SK-N-SH (cell line): ENCODE measurements around the gene PSMD1. TPM values are rescaled to one million over a fixed set of nuclear protein-coding genes. Genes with fewer than 3 reads are reported as not detected.
"Not testable (repeated sequence)": the region's sequence is repeated elsewhere in the genome, so short reads cannot be mapped to it uniquely, and the experiment has no call there.

Experiments used
- CTCF ChIA-PET: fragments of 300-600, 350-600 bp; formaldehyde crosslinking; extraction: SDS; loops from one replicate; lab custom pipeline; 2021; lab: Yijun Ruan, JAX
- POLR2A ChIA-PET: fragments of 350-600 bp; sonication (Branson Sonifier 250); formaldehyde crosslinking; extraction: SDS; loops from one replicate; lab custom pipeline; 2020; ENCODE audit warnings: antibody characterized with exemption, inconsistent platforms; lab: Yijun Ruan, JAX
- DNase-seq: peaks from one replicate; pipeline ENCODE4 v3.0.0; 2012
- H2AFZ ChIP-seq: fragments of 200-600 bp; sonication (generic); 2 replicates; pipeline ENCODE4 v1.8.1; 2016; ENCODE audit warnings: antibody characterized with exemption, mild to moderate bottlenecking, low read depth
- H3F3A ChIP-seq: fragments of 200-600 bp; sonication (generic); replicated peaks from 2 replicates; pipeline ENCODE3; 2016; ENCODE audit warnings: antibody characterized with exemption, mild to moderate bottlenecking; ENCODE audit not compliant: insufficient read depth
- H3K27ac ChIP-seq, 2 experiments: fragments of 200-500 bp in 1 of 2; fragments of 200-600 bp in 1 of 2; sonication (Bioruptor generic) in 1 of 2; sonication (generic), shearing (Covaris generic) in 1 of 2; 2 replicates each; pipeline versions ENCODE4 v1.5.1 to v1.6.1; 2014 to 2016; ENCODE audit warnings: low read depth in 2 of 2, inconsistent platforms in 1 of 2, low read length in 1 of 2, mild to moderate bottlenecking in 1 of 2, mixed read lengths in 1 of 2
- H3K27me3 ChIP-seq: fragments of 200-600 bp; sonication (generic), shearing (Covaris generic); 2 replicates; pipeline ENCODE4 v1.6.1; 2016; ENCODE audit warnings: mixed run types; ENCODE audit not compliant: insufficient read depth
- H3K36me3 ChIP-seq, 2 experiments: fragments of 200-500 bp in 1 of 2; fragments of 200-600 bp in 1 of 2; sonication (Bioruptor generic) in 1 of 2; sonication (generic) in 1 of 2; replicated peaks in 1 of 2; 2 replicates each; pipeline versions ENCODE3 to v1.5.1; 2014 to 2016; ENCODE audit warnings: low read length in 1 of 2, mild to moderate bottlenecking in 1 of 2; ENCODE audit not compliant: insufficient read depth in 2 of 2, control insufficient read depth in 1 of 2
- H3K4me1 ChIP-seq, 2 experiments: fragments of 200-500 bp in 1 of 2; fragments of 200-600 bp in 1 of 2; sonication (Bioruptor generic) in 1 of 2; sonication (generic), shearing (Covaris generic) in 1 of 2; 2 replicates each; pipeline versions ENCODE4 v1.5.1 to v1.6.1; 2014 to 2016; ENCODE audit warnings: low read depth in 1 of 2, low read length in 1 of 2, mixed run types in 1 of 2; ENCODE audit not compliant: insufficient read depth in 2 of 2, control insufficient read depth in 1 of 2
- H3K4me2 ChIP-seq: fragments of 200-600 bp; sonication (generic), shearing (Covaris generic); 2 replicates; pipeline ENCODE4 v1.6.1; 2017; ENCODE audit warnings: mixed run types
- H3K4me3 ChIP-seq, 2 experiments: fragments of 200-500 bp in 1 of 2; fragments of 200-600 bp in 1 of 2; sonication (Bioruptor generic) in 1 of 2; sonication (generic), shearing (Covaris generic) in 1 of 2; 2 replicates each; pipeline versions ENCODE4 v1.5.1 to v1.8.1; 2014 to 2016; ENCODE audit warnings: low read depth in 2 of 2, inconsistent platforms in 1 of 2, low read length in 1 of 2, mild to moderate bottlenecking in 1 of 2, mixed read lengths in 1 of 2, moderate library complexity in 1 of 2
- H3K79me2 ChIP-seq: fragments of 200-600 bp; sonication (generic); 2 replicates; pipeline ENCODE4 v1.8.1; 2017; ENCODE audit warnings: mild to moderate bottlenecking; ENCODE audit not compliant: insufficient read depth
- H3K9ac ChIP-seq: fragments of 200-600 bp; sonication (generic); 2 replicates; pipeline ENCODE4 v1.6.1; 2017; ENCODE audit warnings: mixed run types
- H3K9me2 ChIP-seq: fragments of 200-600 bp; sonication (generic); 2 replicates; pipeline ENCODE4 v1.6.1; 2017; ENCODE audit warnings: mixed run types
- H3K9me3 ChIP-seq: fragments of 200-600 bp; sonication (generic); 2 replicates; pipeline ENCODE4 v1.6.1; 2017; ENCODE audit warnings: mixed run types, mild to moderate bottlenecking, moderate library complexity
- H4K20me1 ChIP-seq: fragments of 200-600 bp; sonication (generic); 2 replicates; pipeline ENCODE4 v1.6.1; 2017; ENCODE audit warnings: mild to moderate bottlenecking, mixed run types; ENCODE audit not compliant: insufficient read depth
- EP300 ChIP-seq, 2 experiments: IDR thresholded peaks; 2 replicates each; pipeline versions ENCODE4 v1.4.0 to v1.6.1; 2012; ENCODE audit warnings: borderline replicate concordance in 1 of 2, low read depth in 1 of 2, low read length in 1 of 2
- FOSL2 ChIP-seq: IDR thresholded peaks from 2 replicates; pipeline ENCODE4 v1.4.0; 2012; ENCODE audit warnings: low read depth, mild to moderate bottlenecking, moderate library complexity, borderline replicate concordance
- FOXM1 ChIP-seq: IDR thresholded peaks from 2 replicates; pipeline ENCODE4 v1.4.0; 2012; ENCODE audit warnings: low read depth, mild to moderate bottlenecking
- MAX ChIP-seq: IDR thresholded peaks from 2 replicates; pipeline ENCODE4 v1.4.0; 2012; ENCODE audit warnings: low read depth
- NRF1 ChIP-seq: IDR thresholded peaks from 2 replicates; pipeline ENCODE4 v1.6.1; 2012; ENCODE audit warnings: low read depth, mild to moderate bottlenecking, low read length
- REST ChIP-seq: IDR thresholded peaks from 2 replicates; pipeline ENCODE4 v1.6.1; 2012; ENCODE audit warnings: mild to moderate bottlenecking, low read depth, low read length, moderate library complexity
- RXRA ChIP-seq: IDR thresholded peaks from 2 replicates; pipeline ENCODE4 v1.4.0; 2012; ENCODE audit warnings: low read depth, mild to moderate bottlenecking, borderline replicate concordance
- ZBTB33 ChIP-seq: IDR thresholded peaks from 2 replicates; pipeline ENCODE4 v1.4.0; 2012; ENCODE audit warnings: low read depth, borderline replicate concordance
- WGBS: methylation state at CpG from one replicate; pipeline ENCODE4 v1.1.6; 2017; ENCODE audit warnings: low lambda C conversion rate; 5-methylcytosine and 5-hydroxymethylcytosine counted together
- polyA plus RNA-seq, 3 experiments: library from polyadenylated mRNA; depleted of rRNA; stranded (reverse); fragments of >200 nt; gene quantifications; 2 replicates each; pipeline ENCODE4 v1.2.3, GENCODE V29; 2012

Gene PSMD1
- polyA plus RNA-seq, 1 of the 3 experiments (the other 2 are of a cell fraction) = 92.3 TPM

GRCh38 chr2:231177156-231178025 lies 120.7 kb downstream of the PSMD1 start:
- 93% methylated on average over 11 of the region's 11 CpGs for WGBS
- no peak overlapping the region for H3K27ac ChIP-seq
- TF ChIP-seq EP300 (IDR thresholded peaks at IDR 0.05; ENCODE audit: borderline replicate concordance in 1 of 2, low read depth in 1 of 2, low read length in 1 of 2) (no peak), FOXM1 (no peak), MAX (no peak), FOSL2 (no peak), RXRA (no peak), NRF1 (no peak)
- TF ChIP-seq, all 33 proteins: peak for 0
- Histone ChIP-seq H3F3A (peaks cover 3% of the 10 kb centered on the region), H3K79me2 (no peaks in the 10 kb centered on the region), H3K36me3 (peaks cover 2 to 17% of the 10 kb centered on the region in 2 experiments), H3K27me3 (no peaks in the 10 kb centered on the region), H3K4me2 (no peak overlapping the region), H3K9me3 (no peaks in the 10 kb centered on the region), H3K4me3 (no peak overlapping the region), H3K4me1 (peaks cover 5 to 10% of the 10 kb centered on the region in 2 experiments), H3K9me2 (no peaks in the 10 kb centered on the region), H2AFZ (no peak overlapping the region), H3K9ac (no peak overlapping the region), H4K20me1 (no peaks in the 10 kb centered on the region)
- POLR2A ChIA-PET = no interaction called here
- CTCF ChIA-PET = no interaction called here
- no peak for DNase-seq

- H3K4me3 ChIP-seq, POLR2A ChIA-PET, H3K79me2 ChIP-seq, H3K9me2 ChIP-seq, H4K20me1 ChIP-seq, H3K4me2 ChIP-seq, H3K9me3 ChIP-seq, DNase-seq, H3F3A ChIP-seq, H3K27me3 ChIP-seq, H2AFZ ChIP-seq, H3K27ac ChIP-seq, H3K9ac ChIP-seq: not testable (repeated sequence)
- 94% methylated on average over 5 of the region's 5 CpGs for WGBS
- CTCF ChIA-PET = interaction anchor here (3.9 kb wide), 1 partner anchor 13 kb away, joined by 15 read pairs; no protein-coding TSS in a partner anchor
- peaks cover 0 to 10% of the 10 kb centered on the region in 2 experiments for H3K36me3 ChIP-seq
- peaks cover 5 to 12% of the 10 kb centered on the region in 2 experiments for H3K4me1 ChIP-seq
These were observed 122.1 kb downstream of the PSMD1 start for GRCh38 chr2:231178805-231179204.

GRCh38 chr2:231181860-231182512 lies 125.3 kb downstream of the PSMD1 start:
- peaks cover 5 to 14% of the 10 kb centered on the region in 2 experiments; a peak in 2 of 4 replicates for H3K4me1 ChIP-seq
- CTCF ChIA-PET = interaction anchor here (0.9 to 3.9 kb wide), 7 partner anchors 9 to 231 kb away, joined by 3 to 15 read pairs (median 4); no protein-coding TSS in a partner anchor
- DNase-seq = no peak
- no peak overlapping the region for H2AFZ ChIP-seq
- H3K4me3 ChIP-seq = no peak overlapping the region
- no peaks in the 10 kb centered on the region for H3K27me3 ChIP-seq
- no peaks in the 10 kb centered on the region for H4K20me1 ChIP-seq
- no peaks in the 10 kb centered on the region for H3K9me3 ChIP-seq
- WGBS = 75% methylated on average over 9 of the region's 12 CpGs
- H3F3A ChIP-seq = no peaks in the 10 kb centered on the region
- H3K27ac ChIP-seq = no peak overlapping the region
- H3K36me3 ChIP-seq = peaks cover 0 to 6% of the 10 kb centered on the region in 2 experiments
- no peak overlapping the region for H3K4me2 ChIP-seq
- POLR2A ChIA-PET = no interaction called here
- H3K79me2 ChIP-seq = no peaks in the 10 kb centered on the region
- H3K9ac ChIP-seq = no peak overlapping the region
- TF ChIP-seq ZBTB33 (no peak), REST (no peak)
- H3K9me2 ChIP-seq = no peaks in the 10 kb centered on the region
